Gastrocnemius medialis (tissue), 4 donors: ENCODE results near the gene ACTN4. TPM values are rescaled to one million over a fixed set of nuclear protein-coding genes. Genes with fewer than 3 reads are reported as not detected.

Experiments used
- ATAC-seq, 2 donors: fragments of 150-250 bp; one replicate each; pipeline ENCODE4 v1.9.1; 2016
- DNase-seq, 2 donors: peaks; one replicate each; pipeline ENCODE4 v3.0.0-alpha.2; 2019
- H3K27ac ChIP-seq, 4 donors: fragments of 200-600 bp; sonication (generic); 1 replicate in 1 of 4; 2 replicates in 3 of 4; pipeline ENCODE4 v1.5.1; 2016 to 2018; ENCODE audit warnings: mild to moderate bottlenecking in 2 of 4, moderate library complexity in 1 of 4
- H3K27me3 ChIP-seq, 3 donors: fragments of 200-600 bp; sonication (generic) in 2 of 3; 1 replicate in 1 of 3; 2 replicates in 2 of 3; pipeline versions ENCODE4 v1.5.1 to v1.6.0; 2016 to 2019; ENCODE audit warnings: mild to moderate bottlenecking in 1 of 3, moderate library complexity in 1 of 3
- H3K36me3 ChIP-seq, 2 donors: fragments of 200-600 bp; sonication (generic) in 1 of 2; one replicate each; pipeline ENCODE4 v1.5.1; 2017 to 2018
- H3K4me1 ChIP-seq, 2 donors: fragments of 200-600 bp; sonication (generic) in 1 of 2; one replicate each; pipeline ENCODE4 v1.5.1; 2016 to 2017; ENCODE audit warnings: mild to moderate bottlenecking in 2 of 2
- H3K4me3 ChIP-seq, 4 donors: fragments of 200-600 bp; sonication (generic) in 3 of 4; 1 replicate in 1 of 4; 2 replicates in 3 of 4; pipeline ENCODE4 v1.5.1; 2016 to 2019; ENCODE audit warnings: mild to moderate bottlenecking in 2 of 4
- H3K9me3 ChIP-seq, 3 donors: fragments of 200-600 bp; sonication (generic) in 2 of 3; 1 replicate in 1 of 3; 2 replicates in 2 of 3; pipeline ENCODE4 v1.5.1; 2016 to 2019
- CTCF ChIP-seq, 5 experiments: fragments of 450-650 bp in 3 of 5; fragments of 200-600 bp in 2 of 5; sonication (generic) in 2 of 5; IDR thresholded peaks in 4 of 5; conservative IDR thresholded peaks in 1 of 5; 1 replicate in 4 of 5; 2 replicates in 1 of 5; pipeline ENCODE4 v1.5.1; 2016 to 2019; ENCODE audit warnings: antibody characterized with exemption in 5 of 5, mild to moderate bottlenecking in 3 of 5, moderate library complexity in 3 of 5
- POLR2A ChIP-seq, 2 donors: fragments of 450-650 bp; IDR thresholded peaks; one replicate each; pipeline ENCODE4 v1.6.1; 2017; ENCODE audit warnings: antibody characterized with exemption in 2 of 2, mild to moderate bottlenecking in 2 of 2, moderate library complexity in 2 of 2
- in situ Hi-C, 4 donors: fragments of 200-750 bp; cut with MboI; loops; one replicate each; pipeline versions ENCODE4 v1.15.0 to v1.8.0; 2017; ENCODE audit warnings: low sequenced_read_pairs in 4 of 4
- intact Hi-C: fragments of 100-400 bp; cut with DNase I; formaldehyde crosslinking; loops from one replicate; pipeline ENCODE4 v1.15.1; 2023; ENCODE audit warnings: low total_unique reads
- total RNA-seq, 4 donors: library from RNA; depleted of rRNA; stranded (reverse); fragments of >200 nt; gene quantifications; one replicate each; pipeline versions ENCODE4 v1.1.0 to v1.2.3, GENCODE V29; 2016

Gene ACTN4
- total RNA-seq, 4 donors from 2014 or later = 32.0 to 85.3 (median 63.9) TPM

- intact Hi-C loops = loop anchor here (1.0 to 2.0 kb wide), 2 partner anchors 25 to 32 kb away; no protein-coding TSS in a partner anchor
- ATAC-seq (peak; percentile 38 to 45), DNase-seq (peak; percentile 48 to 84)
- H3K4me1 ChIP-seq = peaks cover 89 to 94% of the 10 kb centered on the region in 2 donors
- H3K27me3 ChIP-seq = no peaks in the 10 kb centered on the region
- in situ Hi-C loops = no loop called here
- peak overlapping the region; percentile 89 to 98 (median 96) for H3K27ac ChIP-seq
- H3K9me3 ChIP-seq = no peaks in the 10 kb centered on the region
- peak overlapping the region in 2 of 4 donors; percentile 24 to 27 for H3K4me3 ChIP-seq
- TF ChIP-seq POLR2A (IDR thresholded peaks at IDR 0.05) (no peak), CTCF (IDR thresholded peaks at IDR 0.05 in 4 of 5, conservative IDR thresholded peaks at IDR 0.05 in 1 of 5) (no peak)
- H3K36me3 ChIP-seq = no peaks in the 10 kb centered on the region
Measured at GRCh38 chr19:38683393-38684077, 36.1 kb downstream of the ACTN4 start.

- H3K36me3 ChIP-seq = no peaks in the 10 kb centered on the region
- no peaks in the 10 kb centered on the region for H3K9me3 ChIP-seq
- peak overlapping the region in 3 of 4 donors; percentile 3 to 27 (median 24) for H3K4me3 ChIP-seq
- ATAC-seq = peak; percentile 75 to 87
- peak; percentile 56 to 86 for DNase-seq
- H3K27me3 ChIP-seq = no peaks in the 10 kb centered on the region
- in situ Hi-C loops = no loop called here
- H3K4me1 ChIP-seq = peaks cover 92 to 94% of the 10 kb centered on the region in 2 donors
- intact Hi-C loops = loop anchor here (2.0 kb wide), 1 partner anchor 25 kb away; no protein-coding TSS in a partner anchor
- peak overlapping the region; percentile 89 to 98 (median 96) for H3K27ac ChIP-seq
- TF ChIP-seq CTCF (IDR thresholded peaks at IDR 0.05 in 4 of 5, conservative IDR thresholded peaks at IDR 0.05 in 1 of 5) (peak in 1 of 5 experiments; percentile 32), POLR2A (IDR thresholded peaks at IDR 0.05) (peak; percentile 50 to 57)
Measured at GRCh38 chr19:38684078-38684861, 36.8 kb downstream of the ACTN4 start.

- H3K4me3 ChIP-seq = peak overlapping the region in 3 of 4 donors; percentile 3 to 27 (median 5)
- no peaks in the 10 kb centered on the region for H3K36me3 ChIP-seq
- H3K27ac ChIP-seq = peak overlapping the region; percentile 89 to 98 (median 96)
- no peaks in the 10 kb centered on the region for H3K27me3 ChIP-seq
- intact Hi-C loops (loop anchor here (2.0 kb wide), 1 partner anchor 26 kb away; no protein-coding TSS in a partner anchor), in situ Hi-C loops (no loop called here)
- H3K9me3 ChIP-seq = no peaks in the 10 kb centered on the region
- peaks cover 87 to 91% of the 10 kb centered on the region in 2 donors for H3K4me1 ChIP-seq
- no peak for TF ChIP-seq POLR2A (IDR thresholded peaks at IDR 0.05)
- TF ChIP-seq CTCF (IDR thresholded peaks at IDR 0.05 in 4 of 5, conservative IDR thresholded peaks at IDR 0.05 in 1 of 5) = no peak
- DNase-seq (no peak), ATAC-seq (no peak)
Measured at GRCh38 chr19:38684862-38685665, 37.6 kb downstream of the ACTN4 start.
